K562 (cell line): Measurements from ENCODE around the gene CTXN1. TPM values are rescaled to one million over a fixed set of nuclear protein-coding genes. Genes with fewer than 3 reads are reported as not detected.

Experiments used
- BCL6 ChIP-seq: fragments of 250-450 bp; sonication (Bioruptor Pico); IDR thresholded peaks from 2 replicates; pipeline ENCODE4 v1.4.0; 2020
- NCOA1 ChIP-seq: fragments of 450-650 bp; IDR thresholded peaks from 2 replicates; pipeline ENCODE4 v1.6.1; 2016; ENCODE audit warnings: low read depth
- POLR3A ChIP-seq: IDR thresholded peaks from 2 replicates; pipeline ENCODE4 v1.6.1; 2011; ENCODE audit warnings: borderline replicate concordance, mild to moderate bottlenecking, moderate library complexity; ENCODE audit not compliant: insufficient read length, insufficient read depth; ENCODE audit errors: extremely low read depth
- PPARD ChIP-seq: fragments of 250-450 bp; sonication (Bioruptor Pico); IDR thresholded peaks from 2 replicates; pipeline ENCODE4 v1.8.0; 2022; ENCODE audit warnings: inconsistent platforms, mild to moderate bottlenecking, moderate library complexity
- RHOXF2B ChIP-seq: fragments of 250-450 bp; sonication (Bioruptor Pico); conservative IDR thresholded peaks from 2 replicates; pipeline ENCODE4 v1.5.1; 2021
- ZBTB7A ChIP-seq: IDR thresholded peaks from 2 replicates; pipeline ENCODE4 v1.6.1; 2011; ENCODE audit warnings: low read depth, mild to moderate bottlenecking, low read length, moderate library complexity, borderline replicate concordance; ENCODE audit not compliant: control insufficient read depth
- ZKSCAN8 ChIP-seq: fragments of 200-800 bp; sonication (Bioruptor generic); IDR thresholded peaks from 2 replicates; pipeline ENCODE4 v1.6.1; 2016; ENCODE audit warnings: missing genetic modification characterization, missing compliant biosample characterization
- polyA plus RNA-seq, 8 experiments: library from polyadenylated mRNA; depleted of rRNA in 4 of 8; stranded (reverse) in 5 of 8; unstranded in 3 of 8; fragments of >200 nt; fragmentation: Nextera tagmentation in 2 of 8; fragmentation: Illumina TruSeq in 1 of 8; extraction: Ambion mirVana in 2 of 8; extraction: Trizol in 1 of 8; gene quantifications; 2 replicates each; pipeline versions ENCODE4 v1.2.1 to v1.2.3, GENCODE V29; 2011 to 2014; ENCODE audit warnings: inconsistent platforms in 1 of 8, missing spikeins in 1 of 8
- total RNA-seq, 7 experiments: library from RNA; depleted of rRNA in 6 of 7; stranded (reverse); fragments of >200 nt in 6 of 7; fragmentation: Illumina TruSeq in 2 of 7; extraction: Trizol in 2 of 7; gene quantifications; 2 replicates each; pipeline versions ENCODE4 v1.2.1 to v1.2.3, GENCODE V29; 2011 to 2021; ENCODE audit warnings: low replicate concordance in 1 of 7
- TF ChIP-seq, protein P1 (sequence below): sonication (generic); formaldehyde crosslinking; IDR thresholded peaks from 2 replicates; pipeline ENCODE4 v1.8.0; 2022; ENCODE audit warnings: mild to moderate bottlenecking, missing genetic modification reagents
- TF ChIP-seq, protein P2 (sequence below): fragments of 450-650 bp; IDR thresholded peaks from 2 replicates; pipeline ENCODE4 v1.6.1; 2018; ENCODE audit not compliant: partially characterized antibody
- TF ChIP-seq, protein P3 (sequence below): IDR thresholded peaks from 2 replicates; pipeline ENCODE4 v1.6.1; 2012; ENCODE audit warnings: low read depth, low read length, improper control_type of control experiment, borderline replicate concordance
- TF ChIP-seq, protein P4 (sequence below): fragments of 250-450 bp; sonication (Bioruptor Pico); IDR thresholded peaks from 2 replicates; pipeline ENCODE4 v1.5.0; 2021; ENCODE audit warnings: mild to moderate bottlenecking, moderate library complexity
- TF ChIP-seq, protein P5 (sequence below): fragments of 250-450 bp; sonication (Bioruptor Pico); IDR thresholded peaks from 2 replicates; pipeline ENCODE4 v1.9.0; 2021; ENCODE audit warnings: mild to moderate bottlenecking

Gene CTXN1
- total and polyA plus RNA-seq, 9 of the 15 experiments (the other 6 are each of a cell fraction or from before 2014, with no cell fraction given) = 0.15 to 37.4 (median 1.8) TPM; not detected in 2

DNA sequence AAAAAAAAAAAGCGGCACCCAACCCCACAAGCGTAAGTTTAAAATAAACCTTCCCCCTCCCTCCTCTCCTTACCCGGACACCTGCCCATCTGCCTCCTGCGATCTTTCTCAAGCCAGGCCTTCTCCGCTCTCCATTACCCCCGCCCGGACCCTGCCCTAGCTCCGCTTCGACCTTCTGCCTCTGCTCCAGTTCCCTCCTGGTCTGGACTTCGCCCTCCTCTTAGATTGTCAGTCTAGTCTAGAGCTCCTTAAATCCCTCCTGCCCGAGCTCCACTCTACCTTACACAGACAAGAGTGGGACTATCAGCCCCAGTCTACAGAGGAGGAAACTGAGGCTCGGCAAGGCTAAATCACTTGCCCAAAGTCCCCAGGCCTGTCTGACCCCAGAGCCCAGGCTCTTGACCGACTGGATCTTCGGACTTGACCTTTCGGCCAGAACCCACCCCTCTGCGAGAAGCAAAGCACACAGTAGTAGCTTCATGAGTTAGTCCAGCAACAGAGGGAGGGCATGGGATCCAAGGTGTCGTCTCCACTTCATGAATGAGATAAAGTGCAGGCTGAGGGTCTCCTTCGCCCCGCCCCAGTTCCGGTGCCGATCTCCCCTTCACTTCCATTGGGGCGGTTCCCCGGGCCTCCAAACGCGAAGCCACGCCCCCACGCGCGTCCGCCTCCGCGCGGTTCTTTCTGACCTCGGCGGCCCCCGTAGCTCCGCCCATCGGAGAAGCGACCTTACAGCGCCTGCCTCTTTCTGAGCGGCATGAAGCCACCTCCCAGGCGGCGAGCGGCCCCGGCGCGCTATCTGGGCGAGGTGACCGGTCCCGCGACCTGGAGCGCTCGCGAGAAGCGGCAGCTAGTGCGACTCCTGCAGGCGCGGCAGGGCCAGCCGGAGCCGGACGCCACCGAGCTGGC is 6.1 kb downstream of the CTXN1 start, which contains the start of gene SNAPC2 (continued):
- TF ChIP-seq, protein P1, sequence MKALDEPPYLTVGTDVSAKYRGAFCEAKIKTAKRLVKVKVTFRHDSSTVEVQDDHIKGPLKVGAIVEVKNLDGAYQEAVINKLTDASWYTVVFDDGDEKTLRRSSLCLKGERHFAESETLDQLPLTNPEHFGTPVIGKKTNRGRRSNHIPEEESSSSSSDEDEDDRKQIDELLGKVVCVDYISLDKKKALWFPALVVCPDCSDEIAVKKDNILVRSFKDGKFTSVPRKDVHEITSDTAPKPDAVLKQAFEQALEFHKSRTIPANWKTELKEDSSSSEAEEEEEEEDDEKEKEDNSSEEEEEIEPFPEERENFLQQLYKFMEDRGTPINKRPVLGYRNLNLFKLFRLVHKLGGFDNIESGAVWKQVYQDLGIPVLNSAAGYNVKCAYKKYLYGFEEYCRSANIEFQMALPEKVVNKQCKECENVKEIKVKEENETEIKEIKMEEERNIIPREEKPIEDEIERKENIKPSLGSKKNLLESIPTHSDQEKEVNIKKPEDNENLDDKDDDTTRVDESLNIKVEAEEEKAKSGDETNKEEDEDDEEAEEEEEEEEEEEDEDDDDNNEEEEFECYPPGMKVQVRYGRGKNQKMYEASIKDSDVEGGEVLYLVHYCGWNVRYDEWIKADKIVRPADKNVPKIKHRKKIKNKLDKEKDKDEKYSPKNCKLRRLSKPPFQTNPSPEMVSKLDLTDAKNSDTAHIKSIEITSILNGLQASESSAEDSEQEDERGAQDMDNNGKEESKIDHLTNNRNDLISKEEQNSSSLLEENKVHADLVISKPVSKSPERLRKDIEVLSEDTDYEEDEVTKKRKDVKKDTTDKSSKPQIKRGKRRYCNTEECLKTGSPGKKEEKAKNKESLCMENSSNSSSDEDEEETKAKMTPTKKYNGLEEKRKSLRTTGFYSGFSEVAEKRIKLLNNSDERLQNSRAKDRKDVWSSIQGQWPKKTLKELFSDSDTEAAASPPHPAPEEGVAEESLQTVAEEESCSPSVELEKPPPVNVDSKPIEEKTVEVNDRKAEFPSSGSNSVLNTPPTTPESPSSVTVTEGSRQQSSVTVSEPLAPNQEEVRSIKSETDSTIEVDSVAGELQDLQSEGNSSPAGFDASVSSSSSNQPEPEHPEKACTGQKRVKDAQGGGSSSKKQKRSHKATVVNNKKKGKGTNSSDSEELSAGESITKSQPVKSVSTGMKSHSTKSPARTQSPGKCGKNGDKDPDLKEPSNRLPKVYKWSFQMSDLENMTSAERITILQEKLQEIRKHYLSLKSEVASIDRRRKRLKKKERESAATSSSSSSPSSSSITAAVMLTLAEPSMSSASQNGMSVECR = peak; percentile 62
- no peak for TF ChIP-seq PPARD
- TF ChIP-seq ZBTB7A = peak; percentile 90
- TF ChIP-seq, protein P2, sequence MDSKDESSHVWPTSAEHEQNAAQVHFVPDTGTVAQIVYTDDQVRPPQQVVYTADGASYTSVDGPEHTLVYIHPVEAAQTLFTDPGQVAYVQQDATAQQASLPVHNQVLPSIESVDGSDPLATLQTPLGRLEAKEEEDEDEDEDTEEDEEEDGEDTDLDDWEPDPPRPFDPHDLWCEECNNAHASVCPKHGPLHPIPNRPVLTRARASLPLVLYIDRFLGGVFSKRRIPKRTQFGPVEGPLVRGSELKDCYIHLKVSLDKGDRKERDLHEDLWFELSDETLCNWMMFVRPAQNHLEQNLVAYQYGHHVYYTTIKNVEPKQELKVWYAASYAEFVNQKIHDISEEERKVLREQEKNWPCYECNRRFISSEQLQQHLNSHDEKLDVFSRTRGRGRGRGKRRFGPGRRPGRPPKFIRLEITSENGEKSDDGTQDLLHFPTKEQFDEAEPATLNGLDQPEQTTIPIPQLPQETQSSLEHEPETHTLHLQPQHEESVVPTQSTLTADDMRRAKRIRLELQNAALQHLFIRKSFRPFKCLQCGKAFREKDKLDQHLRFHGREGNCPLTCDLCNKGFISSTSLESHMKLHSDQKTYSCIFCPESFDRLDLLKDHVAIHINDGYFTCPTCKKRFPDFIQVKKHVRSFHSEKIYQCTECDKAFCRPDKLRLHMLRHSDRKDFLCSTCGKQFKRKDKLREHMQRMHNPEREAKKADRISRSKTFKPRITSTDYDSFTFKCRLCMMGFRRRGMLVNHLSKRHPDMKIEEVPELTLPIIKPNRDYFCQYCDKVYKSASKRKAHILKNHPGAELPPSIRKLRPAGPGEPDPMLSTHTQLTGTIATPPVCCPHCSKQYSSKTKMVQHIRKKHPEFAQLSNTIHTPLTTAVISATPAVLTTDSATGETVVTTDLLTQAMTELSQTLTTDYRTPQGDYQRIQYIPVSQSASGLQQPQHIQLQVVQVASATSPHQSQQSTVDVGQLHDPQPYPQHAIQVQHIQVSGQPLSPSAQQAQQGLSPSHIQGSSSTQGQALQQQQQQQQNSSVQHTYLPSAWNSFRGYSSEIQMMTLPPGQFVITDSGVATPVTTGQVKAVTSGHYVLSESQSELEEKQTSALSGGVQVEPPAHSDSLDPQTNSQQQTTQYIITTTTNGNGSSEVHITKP = peak; percentile 6
- no peak for TF ChIP-seq NCOA1
- no peak for TF ChIP-seq BCL6 (CRISPR knock-in tag)
- TF ChIP-seq RHOXF2B (CRISPR knock-in tag) = no peak
- TF ChIP-seq, protein P3, sequence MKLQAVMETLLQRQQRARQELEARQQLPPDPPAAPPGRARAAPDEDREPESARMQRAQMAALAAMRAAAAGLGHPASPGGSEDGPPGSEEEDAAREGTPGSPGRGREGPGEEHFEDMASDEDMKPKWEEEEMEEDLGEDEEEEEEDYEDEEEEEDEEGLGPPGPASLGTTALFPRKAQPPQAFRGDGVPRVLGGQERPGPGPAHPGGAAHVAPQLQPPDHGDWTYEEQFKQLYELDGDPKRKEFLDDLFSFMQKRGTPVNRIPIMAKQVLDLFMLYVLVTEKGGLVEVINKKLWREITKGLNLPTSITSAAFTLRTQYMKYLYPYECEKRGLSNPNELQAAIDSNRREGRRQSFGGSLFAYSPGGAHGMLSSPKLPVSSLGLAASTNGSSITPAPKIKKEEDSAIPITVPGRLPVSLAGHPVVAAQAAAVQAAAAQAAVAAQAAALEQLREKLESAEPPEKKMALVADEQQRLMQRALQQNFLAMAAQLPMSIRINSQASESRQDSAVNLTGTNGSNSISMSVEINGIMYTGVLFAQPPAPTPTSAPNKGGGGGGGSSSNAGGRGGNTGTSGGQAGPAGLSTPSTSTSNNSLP = no peak
- TF ChIP-seq, protein P4, sequence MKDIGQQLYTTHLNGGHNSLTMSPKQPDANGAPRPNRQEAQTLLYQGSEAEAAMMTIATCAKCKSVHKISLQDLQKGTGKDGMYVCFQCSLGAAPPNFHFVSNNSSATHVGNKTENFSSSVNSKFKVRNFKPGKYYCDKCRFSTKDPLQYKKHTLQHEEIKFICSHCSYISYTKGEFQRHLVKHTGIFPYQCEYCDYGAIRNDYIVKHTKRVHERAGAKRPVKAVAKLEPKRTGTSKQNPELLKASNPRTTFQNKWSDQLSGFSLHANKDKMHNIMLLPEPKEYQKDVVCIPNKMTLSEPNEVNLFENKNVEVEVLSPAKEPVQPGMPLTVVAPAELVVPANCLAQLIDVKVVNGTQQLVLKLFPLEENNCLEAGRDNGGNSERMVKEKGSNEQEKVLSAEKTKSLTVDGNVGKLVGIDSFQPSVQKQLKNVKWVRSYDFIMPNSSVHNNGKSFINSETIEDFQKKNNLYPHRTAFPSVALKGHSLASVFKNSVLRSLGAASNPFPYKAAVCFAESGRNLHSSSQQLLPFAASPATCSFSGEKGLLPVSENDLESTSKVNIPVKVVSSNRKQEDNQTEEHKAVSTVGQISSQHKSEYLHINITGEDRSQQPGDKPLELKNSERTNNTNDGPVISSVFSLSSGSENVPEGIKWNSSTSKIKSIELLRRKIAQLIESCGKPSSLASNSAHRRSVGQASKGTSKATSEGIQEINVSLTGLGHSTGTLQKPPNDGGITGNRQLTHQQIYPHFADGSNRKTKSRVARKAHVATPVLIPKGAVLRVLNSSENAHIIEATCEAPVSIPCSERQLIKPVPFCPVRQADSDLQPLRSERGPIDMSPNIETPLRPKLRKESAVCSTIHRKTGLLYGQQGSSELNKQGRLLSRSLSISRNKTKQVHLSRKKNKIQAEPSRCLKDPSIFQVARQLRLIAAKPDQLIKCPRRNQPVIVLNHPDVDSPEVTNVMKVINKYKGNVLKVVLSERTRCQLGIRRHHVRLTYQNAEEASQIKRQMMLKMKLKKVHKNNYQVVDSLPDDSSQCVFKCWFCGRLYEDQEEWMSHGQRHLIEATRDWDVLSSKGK = no peak
- TF ChIP-seq, protein P5, sequence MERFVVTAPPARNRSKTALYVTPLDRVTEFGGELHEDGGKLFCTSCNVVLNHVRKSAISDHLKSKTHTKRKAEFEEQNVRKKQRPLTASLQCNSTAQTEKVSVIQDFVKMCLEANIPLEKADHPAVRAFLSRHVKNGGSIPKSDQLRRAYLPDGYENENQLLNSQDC = no peak
- no peak for TF ChIP-seq POLR3A
- TF ChIP-seq ZKSCAN8 (CRISPR knock-in tag) = no peak
